Activated CD8-positive, alpha-beta memory T cell treated with anti-CD3 and anti-CD28 coated beads for 48 hours (primary cell): ENCODE data around the gene RXRB.

Source experiments
- DNase-seq, 3 experiments: peaks; one replicate each; pipeline ENCODE4 v3.0.0-alpha.2; 2020; ENCODE audit warnings: low read depth in 2 of 3, low spot score in 2 of 3

The RXRB gene

GRCh38 chr6:33198159-33198852 is 2.2 kb downstream of the RXRB start:
- no peak for DNase-seq

DNA sequence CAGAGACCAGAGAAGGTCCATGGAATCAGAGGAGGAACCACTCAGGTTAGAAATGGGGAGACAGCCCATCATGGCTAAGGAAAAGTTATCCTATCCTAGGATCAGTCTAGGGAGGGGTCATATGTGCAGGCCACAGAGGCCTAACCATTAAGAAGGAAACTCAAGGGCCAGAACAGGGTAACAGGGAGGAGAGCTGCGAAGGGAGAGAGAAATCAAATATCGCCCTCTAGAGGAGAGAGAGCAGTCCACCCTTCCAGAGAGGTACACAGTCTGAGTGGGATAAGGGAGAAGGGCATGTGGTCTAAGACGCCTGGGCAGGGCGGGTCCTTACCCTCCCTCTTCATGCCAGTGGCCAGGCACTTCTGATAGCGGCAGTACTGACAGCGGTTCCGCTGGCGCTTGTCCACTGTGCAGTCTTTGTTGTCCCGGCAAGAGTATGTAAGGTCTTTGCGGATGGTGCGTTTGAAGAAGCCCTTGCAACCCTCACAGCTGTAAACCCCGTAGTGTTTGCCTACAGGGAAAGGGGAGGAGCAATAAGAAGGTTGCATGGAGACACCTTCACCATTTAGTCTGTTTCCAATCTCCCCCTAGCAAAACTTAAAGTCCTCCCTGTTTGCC is 2.9 kb downstream of the RXRB start:
- no peak for DNase-seq

DNA sequence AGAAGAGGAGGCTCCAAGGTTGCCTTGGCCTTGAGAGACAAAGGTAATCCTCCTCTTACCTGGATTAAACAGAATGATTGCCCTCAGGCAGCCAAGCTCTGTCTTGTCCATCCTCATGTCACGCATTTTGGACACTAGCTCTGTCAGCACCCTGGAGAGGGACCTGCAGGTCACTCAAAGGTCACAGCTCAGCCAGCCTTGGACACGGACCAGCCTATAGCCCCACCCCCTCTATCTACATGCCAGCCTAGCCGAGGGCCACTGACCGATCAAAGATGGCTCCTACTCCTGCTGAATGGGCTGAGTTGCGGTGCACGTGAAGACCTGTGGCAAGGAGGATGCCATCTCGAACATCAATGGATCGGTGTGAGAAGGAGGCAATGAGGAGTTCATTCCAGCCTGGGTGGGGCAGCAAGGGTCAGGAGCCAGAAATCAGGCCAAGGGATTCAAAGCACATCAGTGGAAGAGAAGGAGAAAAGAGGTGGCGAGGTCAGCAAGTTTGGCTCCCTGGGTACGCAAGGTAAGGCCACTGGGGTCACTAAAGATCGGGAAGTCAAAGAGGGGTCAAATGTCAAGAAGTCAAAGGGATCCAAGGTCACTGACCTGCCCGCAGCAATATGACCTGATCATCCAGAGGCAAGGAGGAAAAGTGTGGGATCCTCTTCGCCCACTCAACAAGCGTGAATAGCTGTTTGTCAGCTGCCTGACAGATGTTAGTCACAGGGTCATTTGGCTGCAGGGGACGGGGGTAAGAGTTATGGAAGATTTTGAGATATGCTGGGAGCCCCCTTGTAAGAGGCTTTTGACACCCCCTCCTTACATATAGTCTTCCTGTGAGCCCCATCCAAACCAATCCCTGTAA is 4.9 kb downstream of the RXRB start:
- DNase-seq: no peak

- DNase-seq: no peak
Observed at GRCh38 chr6:33194431-33194979, 6.0 kb downstream of the RXRB start.

- DNase-seq: no peak
Observed at GRCh38 chr6:33193619-33194018, 6.8 kb downstream of the RXRB start.

DNA sequence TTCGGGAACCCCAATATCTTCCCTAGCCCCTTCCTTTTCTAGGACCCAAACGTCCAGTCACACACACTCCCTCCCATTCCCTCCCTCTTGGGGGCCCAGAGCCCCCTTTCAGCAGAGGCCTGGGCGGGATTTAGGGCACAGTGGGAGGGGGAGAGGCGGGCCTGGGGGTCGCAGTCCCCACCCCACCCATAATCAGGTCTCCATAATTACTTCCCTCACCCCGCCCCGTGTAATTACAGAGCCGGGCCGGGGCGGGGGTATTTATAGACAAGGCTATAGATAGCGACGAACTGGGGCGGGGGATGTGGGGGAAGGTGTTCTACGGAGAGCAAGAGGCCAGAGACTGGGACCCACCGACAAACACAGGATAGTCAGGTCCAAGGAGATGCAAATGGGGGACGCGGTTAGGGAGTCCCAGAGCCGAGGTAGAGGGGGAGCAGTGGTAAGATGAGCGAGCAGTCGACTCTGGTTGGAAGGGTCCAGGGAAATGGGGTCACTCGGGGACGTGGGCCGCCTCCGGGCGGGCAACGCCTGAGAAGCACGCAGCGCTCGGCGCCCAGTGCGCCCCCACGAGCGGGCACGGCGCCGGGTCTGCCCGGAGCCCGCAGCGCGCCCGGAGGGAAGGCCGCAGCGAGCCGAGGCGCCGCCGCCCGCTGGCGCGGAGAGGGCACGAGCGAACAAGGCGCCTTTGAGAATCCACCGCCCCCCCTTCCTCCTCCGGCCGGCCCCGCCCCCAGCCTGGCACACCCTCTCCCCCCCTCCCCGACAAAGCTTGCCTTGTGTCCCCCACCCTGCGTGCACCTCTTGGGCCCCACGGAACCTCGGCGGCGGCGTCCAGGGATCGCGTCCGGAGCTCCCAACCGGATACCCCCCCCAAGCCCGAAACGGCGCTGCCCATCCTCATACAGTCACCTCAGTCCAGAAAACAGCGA is 7.5 kb downstream of the RXRB start:
- DNase-seq: no peak

GRCh38 chr6:33192105-33192646 is 8.3 kb downstream of the RXRB start, which contains the start of gene COL11A2:
Gene COL11A2 (minus strand): TSS chr6:33192467. CDS start chr6:33192240, 227 bp downstream.
- DNase-seq: no peak

DNA sequence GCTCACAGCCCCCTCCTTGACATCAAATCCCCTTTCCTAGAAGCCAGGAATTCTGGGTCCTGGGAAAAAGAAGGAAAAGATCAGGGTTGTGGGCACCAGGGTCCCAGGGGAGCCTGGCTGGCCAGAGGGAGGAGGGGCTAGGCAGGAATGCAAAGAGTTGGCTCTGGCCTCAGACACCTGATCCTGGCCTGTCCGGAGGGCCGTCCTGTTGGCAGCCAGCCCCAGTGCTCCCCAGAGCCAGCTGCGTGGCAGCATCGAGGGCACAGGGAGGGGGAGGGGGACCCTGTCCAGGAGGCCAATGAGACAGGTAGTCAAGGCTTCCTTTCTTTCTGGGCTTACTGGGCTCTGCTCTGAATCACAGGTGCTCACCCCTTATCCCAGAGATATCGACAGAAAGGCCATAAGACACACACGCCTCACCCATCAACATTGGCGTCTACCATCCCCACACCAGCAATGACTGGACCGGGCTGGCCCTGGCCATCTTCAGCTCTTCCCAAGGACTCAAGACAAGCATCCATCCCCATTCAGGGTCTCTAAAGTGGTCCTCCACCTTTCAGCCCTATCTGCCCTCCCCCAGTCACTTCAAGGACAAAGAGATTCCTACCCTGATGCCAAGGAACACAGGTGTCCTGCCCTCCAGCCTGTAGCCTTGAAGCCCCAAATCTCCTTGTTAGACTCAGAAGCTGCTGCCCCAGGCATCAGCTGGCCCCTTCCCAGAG is 8.9 kb downstream of the RXRB start:
- DNase-seq: no peak

DNA sequence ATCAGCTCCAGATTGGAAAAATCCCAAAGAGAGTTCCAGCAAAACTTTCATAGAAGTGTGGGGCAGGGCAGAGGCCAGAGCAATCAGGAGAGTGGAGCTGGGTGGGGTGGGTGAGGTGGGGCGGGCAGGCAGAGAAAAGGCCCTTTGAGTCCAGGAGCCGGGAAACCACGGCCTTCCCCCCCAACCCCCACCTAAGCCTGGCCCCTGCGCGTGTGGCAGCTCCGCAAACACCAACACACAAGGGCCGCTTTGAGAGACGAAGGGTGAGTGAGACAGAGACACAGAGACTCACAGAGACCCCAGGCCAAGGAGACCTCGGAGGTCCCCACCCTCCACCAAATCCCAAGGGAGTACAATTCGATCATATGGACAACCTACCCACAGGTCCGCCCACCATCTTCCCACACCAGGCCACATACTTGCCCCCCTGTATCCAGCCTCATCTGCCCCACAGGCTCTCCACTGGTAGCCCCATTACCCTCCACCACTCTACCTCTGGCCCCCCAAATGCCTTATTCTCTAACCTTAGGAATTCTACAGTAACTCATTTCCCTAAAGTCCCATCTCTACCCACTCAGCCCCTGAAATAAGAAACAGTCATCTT is 9.9 kb downstream of the RXRB start:
- DNase-seq: no peak

- no peak for DNase-seq
Observed at GRCh38 chr6:33189625-33190448, 10.6 kb downstream of the RXRB start.

- no peak for DNase-seq
Observed at GRCh38 chr6:33189164-33189563, 11.3 kb downstream of the RXRB start.

DNA sequence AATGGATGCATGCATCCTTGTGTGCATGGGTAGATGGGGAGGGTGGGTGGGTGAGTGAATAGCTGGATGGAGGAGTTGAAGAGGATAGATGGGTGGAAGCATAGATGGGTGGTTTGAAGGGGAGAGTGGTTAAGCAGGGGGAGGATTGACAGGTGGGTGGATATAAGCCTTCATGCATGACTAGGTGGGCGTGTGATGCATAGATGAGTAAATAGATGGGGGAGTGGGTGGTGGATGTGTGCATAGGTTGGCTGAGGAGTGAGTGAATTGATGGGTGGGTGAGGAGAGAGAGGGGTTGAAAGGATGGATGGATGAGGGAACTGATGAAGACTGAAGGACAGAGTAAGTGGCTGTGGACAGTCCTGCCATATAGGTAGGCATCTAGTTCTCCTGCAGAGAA is 12.7 kb downstream of the RXRB start:
- no peak for DNase-seq

- DNase-seq: no peak
Observed at GRCh38 chr6:33185654-33186187, 14.7 kb downstream of the RXRB start.

DNA sequence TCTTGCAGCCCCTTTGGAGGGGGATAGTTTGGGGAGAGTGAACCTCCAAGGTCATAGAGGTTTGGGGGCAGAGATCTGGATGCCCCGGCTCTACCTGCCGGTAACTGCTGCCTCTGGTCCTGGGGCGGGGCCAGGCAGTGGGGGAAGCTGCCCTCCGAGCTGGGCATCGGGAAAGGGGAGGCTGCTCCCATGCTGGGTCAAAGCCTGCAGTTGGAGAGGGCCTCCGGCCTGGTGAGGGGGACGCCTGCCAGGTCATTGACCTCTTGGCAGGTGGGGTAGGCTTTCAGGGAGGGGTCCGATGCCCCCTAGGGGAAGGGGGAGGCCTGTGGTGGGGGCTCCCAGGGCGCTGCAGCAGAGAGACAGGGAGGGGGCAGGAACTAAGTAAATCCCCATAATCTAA is 15.3 kb downstream of the RXRB start:
- no peak for DNase-seq

- no peak for DNase-seq
Observed at GRCh38 chr6:33183071-33183683, 17.3 kb downstream of the RXRB start.

GRCh38 chr6:33181141-33181540 is 19.3 kb downstream of the RXRB start:
- DNase-seq: no peak

GRCh38 chr6:33178755-33179475 is 21.6 kb downstream of the RXRB start:
- DNase-seq: no peak
